ENCODE measurements around the gene TBC1D1.

The TBC1D1 gene

DNA sequence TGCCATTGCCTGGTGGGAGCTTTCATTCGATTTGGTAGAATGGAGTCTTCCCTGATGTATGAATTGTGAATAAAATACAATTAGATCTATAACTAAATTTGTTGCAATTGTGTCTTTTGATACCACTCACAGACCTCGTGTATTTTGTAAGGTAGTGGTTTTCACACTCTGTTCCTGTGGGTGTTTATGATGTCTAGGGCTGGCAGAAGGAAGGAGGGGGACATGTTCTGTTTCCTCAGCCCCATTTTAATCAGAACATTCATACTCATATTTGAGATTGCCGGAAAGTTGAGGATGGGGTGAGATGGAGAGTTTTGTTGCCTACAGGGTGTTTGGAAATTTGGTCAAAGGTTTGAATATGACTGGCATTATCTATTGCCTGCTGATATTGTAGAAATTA, 112.2 kb downstream of the TBC1D1 start:
- Histone ChIP-seq H3K36me3 (ENCODE audit: control insufficient read depth, insufficient read depth, low read length) (no peaks in the 10 kb centered on the region), H3K4me1 (ENCODE audit: control insufficient read depth, insufficient read depth, low read length) (peaks cover 20% of the 10 kb centered on the region), H3K9ac (ENCODE audit: low read depth, low read length) (no peak overlapping the region), H3K27me3 (ENCODE audit: control insufficient read depth, insufficient read depth, low read length) (no peaks in the 10 kb centered on the region), H3K9me3 (ENCODE audit: control insufficient read depth, insufficient read depth, low read length) (no peaks in the 10 kb centered on the region), H3K4me3 (ENCODE audit: low read depth, low read length) (no peak overlapping the region)

DNA sequence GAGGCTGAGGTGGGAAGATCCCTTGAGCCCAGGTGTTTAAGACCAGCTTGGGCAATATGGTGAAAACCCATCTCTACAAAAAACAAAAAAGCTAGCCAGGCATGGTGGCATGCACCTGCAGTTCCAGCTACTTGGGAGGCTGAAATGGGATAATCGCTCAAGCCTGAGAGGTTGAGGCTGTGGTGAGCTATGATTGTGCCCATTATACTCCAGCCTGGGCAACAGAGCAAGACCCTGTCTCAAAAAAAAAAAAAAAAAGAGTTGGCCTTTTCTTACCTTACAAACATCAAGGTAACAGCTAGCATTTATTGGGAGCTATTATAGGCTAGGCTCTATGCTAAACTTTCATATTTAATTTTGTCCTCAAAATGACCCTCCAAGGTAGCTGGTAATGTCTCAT, 112.7 kb downstream of the TBC1D1 start:
- peaks cover 20% of the 10 kb centered on the region for H3K4me1 ChIP-seq (ENCODE audit: control insufficient read depth, insufficient read depth, low read length)
- no peaks in the 10 kb centered on the region for H3K36me3 ChIP-seq (ENCODE audit: control insufficient read depth, insufficient read depth, low read length)
- no peak overlapping the region for H3K9ac ChIP-seq (ENCODE audit: low read depth, low read length)
- H3K27me3 ChIP-seq (ENCODE audit: control insufficient read depth, insufficient read depth, low read length), result no peaks in the 10 kb centered on the region
- H3K9me3 ChIP-seq (ENCODE audit: control insufficient read depth, insufficient read depth, low read length), result no peaks in the 10 kb centered on the region
- H3K4me3 ChIP-seq (ENCODE audit: low read depth, low read length), result no peak overlapping the region

DNA sequence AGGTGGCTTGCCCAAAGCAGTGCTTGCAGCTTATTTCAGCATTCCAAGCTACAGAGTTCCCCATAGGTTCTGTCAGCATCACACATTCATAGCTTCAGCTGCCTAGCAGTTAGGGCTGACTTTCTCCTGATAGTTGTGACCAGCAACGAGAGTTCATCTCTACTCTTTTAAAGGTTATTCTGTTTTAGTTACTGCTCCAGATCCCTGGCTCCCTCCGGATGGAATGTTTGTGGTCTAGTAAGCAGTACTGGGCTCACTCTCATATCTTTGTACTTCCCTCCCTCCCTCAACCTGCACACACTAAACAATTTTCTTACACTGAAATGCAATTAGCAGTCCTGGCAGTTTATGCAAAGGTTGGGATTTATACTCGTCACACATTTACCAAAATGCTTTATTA, 113.2 kb downstream of the TBC1D1 start:
- Histone ChIP-seq H3K9me3 (ENCODE audit: control insufficient read depth, insufficient read depth, low read length) (no peaks in the 10 kb centered on the region), H3K27me3 (ENCODE audit: control insufficient read depth, insufficient read depth, low read length) (no peaks in the 10 kb centered on the region), H3K36me3 (ENCODE audit: control insufficient read depth, insufficient read depth, low read length) (no peaks in the 10 kb centered on the region), H3K4me3 (ENCODE audit: low read depth, low read length) (no peak overlapping the region), H3K9ac (ENCODE audit: low read depth, low read length) (no peak overlapping the region), H3K4me1 (ENCODE audit: control insufficient read depth, insufficient read depth, low read length) (peaks cover 20% of the 10 kb centered on the region)

- Histone ChIP-seq H3K36me3 (ENCODE audit: control insufficient read depth, insufficient read depth, low read length) (no peaks in the 10 kb centered on the region), H3K27me3 (ENCODE audit: control insufficient read depth, insufficient read depth, low read length) (no peaks in the 10 kb centered on the region), H3K9me3 (ENCODE audit: control insufficient read depth, insufficient read depth, low read length) (no peaks in the 10 kb centered on the region), H3K4me3 (ENCODE audit: low read depth, low read length) (no peak overlapping the region), H3K4me1 (ENCODE audit: control insufficient read depth, insufficient read depth, low read length) (peaks cover 20% of the 10 kb centered on the region), H3K9ac (ENCODE audit: low read depth, low read length) (no peak overlapping the region)
Measured at GRCh38 chr4:38004887-38005286, 114.0 kb downstream of the TBC1D1 start.

DNA sequence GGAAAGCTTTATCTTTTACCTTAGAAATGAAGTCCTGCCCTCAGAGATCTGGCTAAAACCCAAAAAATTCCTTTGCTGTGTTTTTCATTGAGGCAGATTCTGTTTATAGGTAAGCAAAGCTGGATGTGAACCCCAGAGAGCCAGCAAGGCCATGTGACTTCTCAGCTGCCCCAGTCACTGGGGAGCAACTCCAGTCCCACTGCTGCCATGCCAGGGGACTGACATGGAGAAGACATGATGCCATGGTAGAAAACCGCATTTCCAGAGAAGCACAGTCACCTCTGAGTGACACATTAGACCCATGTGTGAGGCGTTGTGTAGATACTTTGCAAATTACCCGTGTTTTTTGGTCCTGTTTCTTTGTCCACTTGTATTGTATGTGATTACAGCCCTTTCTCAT, 114.8 kb downstream of the TBC1D1 start:
- no peak overlapping the region for H3K9ac ChIP-seq (ENCODE audit: low read depth, low read length)
- no peaks in the 10 kb centered on the region for H3K36me3 ChIP-seq (ENCODE audit: control insufficient read depth, insufficient read depth, low read length)
- no peak overlapping the region for H3K4me3 ChIP-seq (ENCODE audit: low read depth, low read length)
- H3K9me3 ChIP-seq (ENCODE audit: control insufficient read depth, insufficient read depth, low read length), result no peaks in the 10 kb centered on the region
- no peaks in the 10 kb centered on the region for H3K27me3 ChIP-seq (ENCODE audit: control insufficient read depth, insufficient read depth, low read length)
- peaks cover 20% of the 10 kb centered on the region for H3K4me1 ChIP-seq (ENCODE audit: control insufficient read depth, insufficient read depth, low read length)

GRCh38 chr4:38007645-38008044, 116.8 kb downstream of the TBC1D1 start:
- no peaks in the 10 kb centered on the region for H3K9me3 ChIP-seq (ENCODE audit: control insufficient read depth, insufficient read depth, low read length)
- peaks cover 9% of the 10 kb centered on the region for H3K4me1 ChIP-seq (ENCODE audit: control insufficient read depth, insufficient read depth, low read length)
- no peak overlapping the region for H3K4me3 ChIP-seq (ENCODE audit: low read depth, low read length)
- no peaks in the 10 kb centered on the region for H3K27me3 ChIP-seq (ENCODE audit: control insufficient read depth, insufficient read depth, low read length)
- H3K9ac ChIP-seq (ENCODE audit: low read depth, low read length), result no peak overlapping the region
- no peaks in the 10 kb centered on the region for H3K36me3 ChIP-seq (ENCODE audit: control insufficient read depth, insufficient read depth, low read length)

DNA sequence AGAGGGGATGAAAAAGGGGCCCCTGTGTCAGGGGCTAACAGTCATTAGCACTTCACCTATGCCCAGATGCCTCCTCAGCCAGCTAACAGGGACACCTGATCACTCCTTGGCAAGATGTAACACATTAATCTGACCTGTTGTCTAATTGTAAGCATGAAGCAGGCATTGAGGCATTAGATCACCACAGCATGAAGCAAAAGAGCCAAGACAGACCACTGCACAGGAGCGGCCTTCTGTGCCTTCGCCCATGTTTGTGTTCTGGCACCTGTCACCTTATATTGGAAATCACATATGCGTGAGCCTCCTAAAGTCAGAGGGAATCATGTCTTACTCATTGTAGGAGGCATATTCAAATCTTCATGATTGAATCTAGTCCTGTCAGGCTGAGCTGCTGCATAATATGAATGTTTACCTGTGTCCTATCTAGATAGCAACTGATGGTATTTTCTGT, 117.7 kb downstream of the TBC1D1 start:
- no peaks in the 10 kb centered on the region for H3K36me3 ChIP-seq (ENCODE audit: control insufficient read depth, insufficient read depth, low read length)
- no peak overlapping the region for H3K4me3 ChIP-seq (ENCODE audit: low read depth, low read length)
- H3K27me3 ChIP-seq (ENCODE audit: control insufficient read depth, insufficient read depth, low read length), result no peaks in the 10 kb centered on the region
- H3K9ac ChIP-seq (ENCODE audit: low read depth, low read length), result no peak overlapping the region
- no peaks in the 10 kb centered on the region for H3K9me3 ChIP-seq (ENCODE audit: control insufficient read depth, insufficient read depth, low read length)
- H3K4me1 ChIP-seq (ENCODE audit: control insufficient read depth, insufficient read depth, low read length), result peaks cover 6% of the 10 kb centered on the region

- no peaks in the 10 kb centered on the region for H3K9me3 ChIP-seq (ENCODE audit: control insufficient read depth, insufficient read depth, low read length)
- H3K4me3 ChIP-seq (ENCODE audit: low read depth, low read length), result no peak overlapping the region
- H3K27me3 ChIP-seq (ENCODE audit: control insufficient read depth, insufficient read depth, low read length), result no peaks in the 10 kb centered on the region
- peaks cover 3% of the 10 kb centered on the region for H3K4me1 ChIP-seq (ENCODE audit: control insufficient read depth, insufficient read depth, low read length)
- no peaks in the 10 kb centered on the region for H3K36me3 ChIP-seq (ENCODE audit: control insufficient read depth, insufficient read depth, low read length)
- no peak overlapping the region for H3K9ac ChIP-seq (ENCODE audit: low read depth, low read length)
Measured at GRCh38 chr4:38009421-38009820, 118.5 kb downstream of the TBC1D1 start.

- no peaks in the 10 kb centered on the region for H3K27me3 ChIP-seq (ENCODE audit: control insufficient read depth, insufficient read depth, low read length)
- H3K36me3 ChIP-seq (ENCODE audit: control insufficient read depth, insufficient read depth, low read length), result no peaks in the 10 kb centered on the region
- no peaks in the 10 kb centered on the region for H3K9me3 ChIP-seq (ENCODE audit: control insufficient read depth, insufficient read depth, low read length)
- H3K9ac ChIP-seq (ENCODE audit: low read depth, low read length), result no peak overlapping the region
- H3K4me3 ChIP-seq (ENCODE audit: low read depth, low read length), result no peak overlapping the region
- peaks cover 2% of the 10 kb centered on the region for H3K4me1 ChIP-seq (ENCODE audit: control insufficient read depth, insufficient read depth, low read length)
Measured at GRCh38 chr4:38009949-38010348, 119.1 kb downstream of the TBC1D1 start.

DNA sequence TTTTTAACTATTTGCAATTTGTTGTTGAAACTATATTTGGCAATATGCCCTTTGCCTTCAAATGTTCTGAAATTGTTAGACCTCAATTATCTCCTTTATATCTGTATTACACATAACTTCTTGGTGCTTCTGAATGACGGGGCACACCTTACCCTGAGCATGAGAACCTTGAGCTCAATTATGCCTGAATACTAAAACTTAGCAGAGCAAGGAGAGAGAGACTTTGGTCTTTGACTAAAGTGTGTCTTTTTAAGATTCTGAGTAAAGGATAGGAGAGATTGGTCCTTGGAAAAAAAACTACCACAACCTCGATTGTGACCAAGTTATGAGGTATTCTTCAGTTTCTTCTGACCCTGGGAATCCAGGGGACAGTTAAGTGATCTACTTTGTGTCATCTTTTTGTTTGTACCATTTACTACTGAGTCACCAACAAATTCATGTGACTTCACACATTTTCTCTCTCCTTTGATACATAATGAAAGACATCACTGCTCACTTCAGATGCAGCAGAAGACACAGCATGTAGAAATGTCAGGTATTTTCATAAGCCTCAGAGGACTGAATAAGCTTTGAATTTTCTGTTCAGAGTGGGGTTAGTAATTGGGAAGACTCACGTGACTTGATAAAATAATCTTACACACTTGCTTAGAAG, 120.8 kb downstream of the TBC1D1 start:
- no peaks in the 10 kb centered on the region for H3K36me3 ChIP-seq (ENCODE audit: control insufficient read depth, insufficient read depth, low read length)
- H3K4me3 ChIP-seq (ENCODE audit: low read depth, low read length), result no peak overlapping the region
- H3K4me1 ChIP-seq (ENCODE audit: control insufficient read depth, insufficient read depth, low read length), result no peaks in the 10 kb centered on the region
- H3K9me3 ChIP-seq (ENCODE audit: control insufficient read depth, insufficient read depth, low read length), result no peaks in the 10 kb centered on the region
- no peaks in the 10 kb centered on the region for H3K27me3 ChIP-seq (ENCODE audit: control insufficient read depth, insufficient read depth, low read length)
- no peak overlapping the region for H3K9ac ChIP-seq (ENCODE audit: low read depth, low read length)

GRCh38 chr4:38013461-38014366, 122.8 kb downstream of the TBC1D1 start:
- no peaks in the 10 kb centered on the region for H3K4me1 ChIP-seq (ENCODE audit: control insufficient read depth, insufficient read depth, low read length)
- H3K9ac ChIP-seq (ENCODE audit: low read depth, low read length), result no peak overlapping the region

GRCh38 chr4:38014421-38014852, 123.6 kb downstream of the TBC1D1 start:
- Histone ChIP-seq H3K4me3 (ENCODE audit: low read depth, low read length) (no peak overlapping the region), H3K36me3 (ENCODE audit: control insufficient read depth, insufficient read depth, low read length) (peaks cover 3% of the 10 kb centered on the region), H3K27me3 (ENCODE audit: control insufficient read depth, insufficient read depth, low read length) (no peaks in the 10 kb centered on the region), H3K9ac (ENCODE audit: low read depth, low read length) (no peak overlapping the region), H3K4me1 (ENCODE audit: control insufficient read depth, insufficient read depth, low read length) (no peaks in the 10 kb centered on the region), H3K9me3 (ENCODE audit: control insufficient read depth, insufficient read depth, low read length) (no peaks in the 10 kb centered on the region)

More at GRCh38 chr4:38013461-38014366, 122.8 kb downstream of the TBC1D1 start:
- Histone ChIP-seq H3K9me3 (ENCODE audit: control insufficient read depth, insufficient read depth, low read length) (no peaks in the 10 kb centered on the region), H3K36me3 (ENCODE audit: control insufficient read depth, insufficient read depth, low read length) (peaks cover 3% of the 10 kb centered on the region), H3K4me3 (ENCODE audit: low read depth, low read length) (no peak overlapping the region), H3K27me3 (ENCODE audit: control insufficient read depth, insufficient read depth, low read length) (no peaks in the 10 kb centered on the region)

All from iPS-15b (cell line).